Body of pancreas (tissue), 4 donors: ENCODE results near the gene IL18.

Source experiments
- CTCF ChIP-seq, 7 experiments: fragments of 450-650 bp in 4 of 7; fragments of 200-600 bp in 3 of 7; sonication (generic) in 3 of 7; IDR thresholded peaks; one replicate each; pipeline ENCODE4 v1.5.1; 2016 to 2019; ENCODE audit warnings: antibody characterized with exemption in 7 of 7
- POLR2A ChIP-seq, 3 donors: fragments of 450-650 bp; IDR thresholded peaks; one replicate each; pipeline ENCODE4 v1.6.1; 2016; ENCODE audit warnings: antibody characterized with exemption in 3 of 3, mild to moderate bottlenecking in 2 of 3

- TF ChIP-seq POLR2A (IDR thresholded peaks at IDR 0.05) = no peak
- no peak for TF ChIP-seq CTCF (IDR thresholded peaks at IDR 0.05)
These were observed 8.6 kb upstream of the IL18 start for GRCh38 chr11:112172362-112172994.
